DND-41 (cell line): ENCODE results near the gene MYO5A.

ENCODE experiments used
- EZH2 ChIP-seq: IDR thresholded peaks from 3 replicates; pipeline ENCODE4 v1.6.1; 2012; ENCODE audit warnings: borderline replicate concordance, low read depth, mild to moderate bottlenecking, moderate library complexity, low read length, inconsistent platforms; ENCODE audit not compliant: severe bottlenecking
- TF ChIP-seq, protein P1 (sequence below): IDR thresholded peaks from 2 replicates; pipeline ENCODE4 v1.5.1; 2012; ENCODE audit warnings: borderline replicate concordance, low read length, moderate library complexity, mild to moderate bottlenecking; ENCODE audit not compliant: poor library complexity, severe bottlenecking; ENCODE audit errors: extremely low read depth

- TF ChIP-seq, protein P1, sequence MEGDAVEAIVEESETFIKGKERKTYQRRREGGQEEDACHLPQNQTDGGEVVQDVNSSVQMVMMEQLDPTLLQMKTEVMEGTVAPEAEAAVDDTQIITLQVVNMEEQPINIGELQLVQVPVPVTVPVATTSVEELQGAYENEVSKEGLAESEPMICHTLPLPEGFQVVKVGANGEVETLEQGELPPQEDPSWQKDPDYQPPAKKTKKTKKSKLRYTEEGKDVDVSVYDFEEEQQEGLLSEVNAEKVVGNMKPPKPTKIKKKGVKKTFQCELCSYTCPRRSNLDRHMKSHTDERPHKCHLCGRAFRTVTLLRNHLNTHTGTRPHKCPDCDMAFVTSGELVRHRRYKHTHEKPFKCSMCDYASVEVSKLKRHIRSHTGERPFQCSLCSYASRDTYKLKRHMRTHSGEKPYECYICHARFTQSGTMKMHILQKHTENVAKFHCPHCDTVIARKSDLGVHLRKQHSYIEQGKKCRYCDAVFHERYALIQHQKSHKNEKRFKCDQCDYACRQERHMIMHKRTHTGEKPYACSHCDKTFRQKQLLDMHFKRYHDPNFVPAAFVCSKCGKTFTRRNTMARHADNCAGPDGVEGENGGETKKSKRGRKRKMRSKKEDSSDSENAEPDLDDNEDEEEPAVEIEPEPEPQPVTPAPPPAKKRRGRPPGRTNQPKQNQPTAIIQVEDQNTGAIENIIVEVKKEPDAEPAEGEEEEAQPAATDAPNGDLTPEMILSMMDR: no peak
- TF ChIP-seq EZH2: no peak
Observed at GRCh38 chr15:52546031-52546751, 17.5 kb upstream of the MYO5A start.
